Measurements from ENCODE around the gene UBE3D.

- TF ChIP-seq SNAI2 (CRISPR knock-in tag; IDR thresholded peaks at IDR 0.05) (no peak), OSR1 (CRISPR knock-in tag; IDR thresholded peaks at IDR 0.05) (no peak), ZNF70 (CRISPR knock-in tag; IDR thresholded peaks at IDR 0.05) (no peak), PATZ1 (CRISPR knock-in tag; IDR thresholded peaks at IDR 0.05; ENCODE audit: borderline replicate concordance) (no peak), TSHZ2 (CRISPR knock-in tag; IDR thresholded peaks at IDR 0.05) (no peak), RARB (CRISPR knock-in tag; IDR thresholded peaks at IDR 0.05) (no peak), CREB5 (CRISPR knock-in tag; IDR thresholded peaks at IDR 0.05; ENCODE audit: low read depth) (no peak), ZFP30 (CRISPR knock-in tag; IDR thresholded peaks at IDR 0.05) (no peak)
Observed at GRCh38 chr6:83061190-83061589, 4.5 kb downstream of the UBE3D start.

Measured in SK-N-SH treated with all-trans-retinoic acid at 6 μM for 48 hours (cell line).